Astrocyte of the cerebellum (primary cell): ENCODE data around the gene MCM6.
A peak's percentile ranks its signal among the peaks of the same experiment; 100 is the strongest.
"Not testable (repeated sequence)": the region's sequence is repeated elsewhere in the genome, so short reads cannot be mapped to it uniquely, and the experiment has no call there.

Experiments used
- DNase-seq: peaks from one replicate; pipeline ENCODE4 v3.0.0-alpha.2; 2011; ENCODE audit warnings: low read depth
- H3K4me3 ChIP-seq: 2 replicates; pipeline ENCODE4 v1.5.1; 2011; ENCODE audit warnings: mild to moderate bottlenecking, low read depth, low read length, moderate library complexity
- CTCF ChIP-seq: IDR thresholded peaks from 2 replicates; pipeline ENCODE4 v1.5.1; 2012; ENCODE audit warnings: low read length, low read depth, moderate library complexity, mild to moderate bottlenecking; ENCODE audit errors: missing control alignments
- in situ Hi-C: cut with HindIII; loops from 2 replicates; pipeline ENCODE4 v1.10.0; 2017; ENCODE audit warnings: low sequenced_read_pairs

MCM6 gene

DNA sequence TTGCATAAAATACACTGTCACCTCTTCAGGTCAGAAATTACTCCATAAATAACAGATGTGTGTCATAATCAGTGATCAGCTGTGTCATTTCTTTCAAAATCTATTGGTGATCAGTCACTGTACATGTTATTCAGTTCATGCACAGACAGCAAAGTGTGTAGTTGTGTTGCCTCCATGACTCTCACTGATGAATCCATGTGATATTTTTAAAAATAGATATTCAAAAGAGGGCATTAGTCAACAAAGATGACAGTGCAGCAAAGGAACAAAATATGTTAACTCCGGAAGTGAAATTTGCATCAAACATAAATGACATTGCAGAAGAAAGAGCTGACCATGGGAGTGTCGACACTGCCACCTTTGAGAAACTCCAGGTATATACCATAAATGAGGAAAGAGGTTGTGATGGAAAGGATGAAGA is 17.1 kb upstream of the MCM6 start:
- in situ Hi-C loops, result no loop called here
- no peak overlapping the region for H3K4me3 ChIP-seq
- no peak for TF ChIP-seq CTCF
- DNase-seq, result no peak

DNA sequence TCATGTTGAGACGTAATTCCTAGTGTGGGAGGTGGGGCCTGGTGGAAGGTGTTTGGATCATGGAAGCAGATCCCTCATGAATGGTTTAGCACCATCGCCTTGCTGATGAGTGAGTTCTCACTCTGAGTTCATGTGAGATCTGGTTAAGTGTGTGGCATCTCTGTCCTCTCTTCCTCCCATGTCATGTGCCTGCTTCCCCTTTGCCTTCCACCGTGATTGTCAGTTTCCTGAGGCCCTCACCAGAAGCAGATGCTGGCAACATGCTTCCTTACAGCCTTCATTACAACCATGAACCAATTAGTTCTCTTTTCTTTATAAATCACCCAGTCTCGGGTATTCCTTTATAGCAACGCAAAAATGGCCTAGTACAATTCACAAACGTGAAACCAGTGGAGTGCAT is 14.6 kb upstream of the MCM6 start:
- DNase-seq, result no peak
- in situ Hi-C loops, result no loop called here
- H3K4me3 ChIP-seq, result no peak overlapping the region
- TF ChIP-seq CTCF, result no peak

- TF ChIP-seq CTCF, result no peak
- no peak for DNase-seq
- in situ Hi-C loops, result no loop called here
- no peak overlapping the region for H3K4me3 ChIP-seq
Measured at GRCh38 chr2:135890149-135890548, 13.9 kb upstream of the MCM6 start.

DNA sequence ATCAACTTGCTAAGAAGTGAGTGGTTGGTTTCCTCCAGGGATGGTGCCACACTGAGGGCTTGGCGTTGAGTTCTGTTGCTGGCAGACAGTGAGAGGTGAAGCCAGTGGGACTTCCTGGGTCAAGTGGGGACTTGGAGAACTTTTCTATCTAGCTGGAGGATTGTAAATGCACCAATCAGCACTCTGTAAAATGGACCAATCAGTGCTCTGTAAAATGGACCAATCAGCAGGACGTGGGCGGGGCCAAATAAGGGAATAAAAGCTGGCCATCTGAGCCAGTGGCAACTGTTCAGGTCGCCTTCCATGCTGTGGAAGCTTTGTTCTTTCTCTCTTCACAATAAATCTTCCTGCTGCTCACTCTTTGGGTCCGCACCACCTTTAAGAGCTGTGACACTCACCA is 12.3 kb upstream of the MCM6 start:
- in situ Hi-C loops, H3K4me3 ChIP-seq, DNase-seq: not testable (repeated sequence)

DNA sequence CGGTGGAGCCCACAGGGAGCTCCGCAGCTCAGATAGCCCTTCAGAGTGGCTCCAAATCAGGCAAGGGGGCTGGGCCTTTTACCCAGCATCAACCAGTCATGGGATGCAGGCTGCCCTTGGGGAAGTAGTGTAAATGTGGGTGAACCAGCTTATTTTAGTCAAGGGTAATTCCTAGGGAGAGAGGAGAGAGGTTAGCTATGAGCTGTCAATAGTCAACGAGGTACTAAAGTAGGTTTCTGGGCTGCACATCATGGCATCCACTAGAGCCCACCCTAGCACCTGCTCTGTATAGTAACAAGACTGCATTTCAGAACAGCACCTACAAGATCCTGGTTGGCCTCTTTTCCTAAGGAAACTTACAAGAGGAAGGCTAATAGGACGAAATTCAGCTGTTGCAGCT is 9.5 kb upstream of the MCM6 start:
- DNase-seq, result no peak
- H3K4me3 ChIP-seq, result no peak overlapping the region
- no peak for TF ChIP-seq CTCF
- in situ Hi-C loops, result no loop called here

GRCh38 chr2:135882415-135882814 is 6.2 kb upstream of the MCM6 start:
- no peak overlapping the region for H3K4me3 ChIP-seq
- in situ Hi-C loops, result no loop called here
- DNase-seq, result no peak
- no peak for TF ChIP-seq CTCF

GRCh38 chr2:135876770-135877169 is 527 bp upstream of the MCM6 start:
- DNase-seq, in situ Hi-C loops: not testable (repeated sequence)
- H3K4me3 ChIP-seq, result peak overlapping the region; percentile 78

- no peak for TF ChIP-seq CTCF
- peak overlapping the region; percentile 78 for H3K4me3 ChIP-seq
- in situ Hi-C loops, result no loop called here
- peak; percentile 18 for DNase-seq
Measured at GRCh38 chr2:135875491-135876065, 665 bp downstream of the MCM6 start.
